Psoas muscle (tissue), 8 donors: ENCODE data around the gene RHO. TPM values are rescaled to one million over a fixed set of nuclear protein-coding genes. Genes with fewer than 3 reads are reported as not detected.

ENCODE experiments used
- ATAC-seq, 4 donors: fragments of 200-7000 bp; cut with Tn5 transposase; one replicate each; pipeline ENCODE4 v1.9.1; 2020; ENCODE audit warnings: moderate library complexity in 3 of 4, mild to moderate bottlenecking in 2 of 4
- DNase-seq, 2 donors: peaks; one replicate each; pipeline ENCODE4 v3.0.0-alpha.2; 2020
- H3K27ac ChIP-seq: fragments of 200-600 bp; one replicate; pipeline ENCODE4 v1.8.0; 2022
- H3K27me3 ChIP-seq, 3 donors: fragments of 200-600 bp in 1 of 3; one replicate each; pipeline versions ENCODE4 v1.6.1 to v1.8.0; 2013 to 2022; ENCODE audit warnings: low read length in 2 of 3, mild to moderate bottlenecking in 2 of 3, moderate library complexity in 1 of 3; ENCODE audit not compliant: insufficient read depth in 3 of 3
- H3K36me3 ChIP-seq, 2 donors: fragments of 200-600 bp in 1 of 2; one replicate each; pipeline versions ENCODE4 v1.6.1 to v1.8.0; 2013 to 2022; ENCODE audit warnings: low read depth in 1 of 2, mild to moderate bottlenecking in 1 of 2, moderate library complexity in 1 of 2; ENCODE audit not compliant: insufficient read depth in 1 of 2
- H3K4me1 ChIP-seq: fragments of 200-600 bp; one replicate; pipeline ENCODE4 v1.8.0; 2022
- H3K4me3 ChIP-seq: fragments of 200-600 bp; one replicate; pipeline ENCODE4 v1.8.0; 2022; ENCODE audit warnings: mild to moderate bottlenecking
- H3K9me3 ChIP-seq: fragments of 200-600 bp; one replicate; pipeline ENCODE4 v1.8.0; 2022
- CTCF ChIP-seq: fragments of 200-600 bp; IDR thresholded peaks from one replicate; pipeline ENCODE4 v1.8.0; 2022; ENCODE audit warnings: antibody characterized with exemption
- WGBS, 3 donors: extraction: QIAGEN DNeasy Blood & Tissue Kit; methylation state at CpG; one replicate each; pipeline versions ENCODE4 v1.1.6 to v1.1.7; 2013; 5-methylcytosine and 5-hydroxymethylcytosine counted together
- intact Hi-C, 2 donors: fragments of 100-400 bp; cut with DNase I; formaldehyde crosslinking; loops; one replicate each; pipeline versions ENCODE4 v1.11.0 to v1.14.2; 2022
- polyA plus RNA-seq, 3 donors: library from polyadenylated mRNA; stranded (reverse); fragments of 200-250 nt; gene quantifications; one replicate each; pipeline ENCODE4 v1.2.3, GENCODE V29; 2013
- total RNA-seq, 4 donors: library from RNA; stranded (reverse); fragmentation: NEBNext Ultra II Directional in 2 of 4; extraction: Animal tissue kit (Norgen Biotek cat#: 25700) in 2 of 4; gene quantifications; one replicate each; pipeline versions ENCODE4 v1.2.1 to v1.2.4, GENCODE V29; 2021 to 2023
- donor health status: healthy with polysubstance abuse.
- donor health status: DM: no; HTN: no; CAD: no; lungs with moderate emphysema.
- donor health status: Bipolar disorder and iron deficiency.
- donor health status: healthy.
- donor health status: DM: yes; HTN: yes; CAD: no.
- donor health status: DM: no; HTN: no; CAD: no.
- donor health status: DM: no; HTN: no; CAD: no.
- donor health status: DM: yes; HTN: yes; CAD: no.

The RHO gene
- total and polyA plus RNA-seq, 7 donors, result 0.01 TPM; not detected in 6

DNA sequence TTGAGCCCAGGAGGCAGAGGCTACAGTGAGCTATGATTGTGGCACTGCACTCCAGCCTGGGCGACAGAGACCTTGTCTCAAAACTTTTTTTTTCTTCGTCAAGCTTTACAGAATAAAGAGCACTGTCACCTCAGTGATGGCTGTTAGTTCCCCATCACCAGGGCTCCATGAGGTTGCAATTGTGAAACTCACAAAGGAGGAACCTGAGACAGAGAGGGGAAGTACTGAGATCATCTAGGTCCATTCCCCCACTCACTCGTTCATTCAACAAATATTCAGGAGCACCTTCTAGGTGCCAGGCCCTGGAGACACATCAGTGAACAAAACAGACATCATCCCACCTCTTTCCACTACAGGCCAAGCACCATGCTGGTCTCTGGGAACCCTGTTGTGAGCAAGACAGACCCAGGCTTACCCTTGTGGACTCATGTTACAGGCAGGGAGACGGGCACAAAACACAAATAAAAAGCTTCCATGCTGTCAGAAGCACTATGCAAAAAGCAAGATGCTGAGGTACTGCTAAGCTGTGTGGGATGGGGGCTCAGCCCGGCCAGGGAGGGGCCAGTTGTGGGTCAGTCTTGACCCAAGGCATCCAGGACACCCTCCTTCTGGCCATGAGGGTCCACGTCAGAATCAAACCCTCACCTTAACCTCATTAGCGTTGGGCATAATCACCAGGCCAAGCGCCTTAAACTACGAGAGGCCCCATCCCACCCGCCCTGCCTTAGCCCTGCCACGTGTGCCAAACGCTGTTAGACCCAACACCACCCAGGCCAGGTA is 2.1 kb upstream of the RHO start:
- TF ChIP-seq CTCF, result no peak
- 80 to 89% (median 84%) methylated on average over 12 of the region's 12 CpGs for WGBS, 3 donors
- Histone ChIP-seq H3K4me1 (peaks cover 3% of the 10 kb centered on the region), H3K4me3 (no peak overlapping the region), H3K27ac (no peak overlapping the region), H3K9me3 (no peaks in the 10 kb centered on the region), H3K27me3 (no peaks in the 10 kb centered on the region), H3K36me3 (no peaks in the 10 kb centered on the region)
- DNase-seq (no peak), ATAC-seq (no peak)
- intact Hi-C loops, result no loop called here

- DNase-seq, result no peak
These were observed 1.2 kb upstream of the RHO start for GRCh38 chr3:129527262-129527661.

GRCh38 chr3:129529436-129530210 is 1.2 kb downstream of the RHO start:
- Histone ChIP-seq H3K27ac (no peak overlapping the region), H3K36me3 (no peaks in the 10 kb centered on the region), H3K27me3 (no peaks in the 10 kb centered on the region), H3K4me1 (peaks cover 3% of the 10 kb centered on the region), H3K9me3 (no peaks in the 10 kb centered on the region), H3K4me3 (no peak overlapping the region)
- WGBS, 3 donors, result 67 to 68% (median 67%) methylated on average over 12 of the region's 12 CpGs
- intact Hi-C loops, result no loop called here
- no peak for DNase-seq
- no peak for TF ChIP-seq CTCF
- ATAC-seq, result no peak

More at GRCh38 chr3:129527262-129527661, 1.2 kb upstream of the RHO start:
- WGBS, 3 donors, result 90 to 92% (median 91%) methylated on average over 11 of the region's 11 CpGs
- H3K4me1 ChIP-seq, result peaks cover 3% of the 10 kb centered on the region
- no peaks in the 10 kb centered on the region for H3K9me3 ChIP-seq
- H3K27ac ChIP-seq, result no peak overlapping the region
- TF ChIP-seq CTCF, result no peak
- no peaks in the 10 kb centered on the region for H3K36me3 ChIP-seq
- H3K27me3 ChIP-seq, result no peaks in the 10 kb centered on the region
- no peak for ATAC-seq
- no peak overlapping the region for H3K4me3 ChIP-seq
- intact Hi-C loops, result no loop called here

DNA sequence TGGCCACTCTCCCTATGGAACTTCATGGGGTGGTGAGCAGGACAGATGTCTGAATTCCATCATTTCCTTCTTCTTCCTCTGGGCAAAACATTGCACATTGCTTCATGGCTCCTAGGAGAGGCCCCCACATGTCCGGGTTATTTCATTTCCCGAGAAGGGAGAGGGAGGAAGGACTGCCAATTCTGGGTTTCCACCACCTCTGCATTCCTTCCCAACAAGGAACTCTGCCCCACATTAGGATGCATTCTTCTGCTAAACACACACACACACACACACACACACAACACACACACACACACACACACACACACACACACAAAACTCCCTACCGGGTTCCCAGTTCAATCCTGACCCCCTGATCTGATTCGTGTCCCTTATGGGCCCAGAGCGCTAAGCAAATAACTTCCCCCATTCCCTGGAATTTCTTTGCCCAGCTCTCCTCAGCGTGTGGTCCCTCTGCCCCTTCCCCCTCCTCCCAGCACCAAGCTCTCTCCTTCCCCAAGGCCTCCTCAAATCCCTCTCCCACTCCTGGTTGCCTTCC is 1.9 kb downstream of the RHO start:
- DNase-seq (no peak), ATAC-seq (no peak)
- 40 to 48% (median 44%) methylated on average over 6 of the region's 6 CpGs for WGBS, 3 donors
- Histone ChIP-seq H3K4me3 (no peak overlapping the region), H3K36me3 (no peaks in the 10 kb centered on the region), H3K27ac (no peak overlapping the region), H3K9me3 (no peaks in the 10 kb centered on the region), H3K4me1 (peaks cover 3% of the 10 kb centered on the region), H3K27me3 (no peaks in the 10 kb centered on the region)
- intact Hi-C loops, result no loop called here
- TF ChIP-seq CTCF, result no peak
